Measurements from ENCODE around the gene RBM19.

- TF ChIP-seq POLR2AphosphoS5 (IDR thresholded peaks at IDR 0.05; ENCODE audit: insufficient read depth, low read depth, low read length) (no peak), POLR2A (IDR thresholded peaks at IDR 0.05; ENCODE audit: low read depth, low read length) (no peak), MYC (IDR thresholded peaks at IDR 0.05; ENCODE audit: low read depth, low read length) (no peak), GATA2 (IDR thresholded peaks at IDR 0.05; ENCODE audit: insufficient read depth, insufficient read length, low read depth, low read length) (no peak), JUN (IDR thresholded peaks at IDR 0.05; ENCODE audit: borderline replicate concordance, insufficient read depth, insufficient read length, low read depth) (no peak), EZH2 (IDR thresholded peaks at IDR 0.05; ENCODE audit: borderline replicate concordance, low read depth, low read length, severe bottlenecking) (no peak)
- TF ChIP-seq, protein P1, sequence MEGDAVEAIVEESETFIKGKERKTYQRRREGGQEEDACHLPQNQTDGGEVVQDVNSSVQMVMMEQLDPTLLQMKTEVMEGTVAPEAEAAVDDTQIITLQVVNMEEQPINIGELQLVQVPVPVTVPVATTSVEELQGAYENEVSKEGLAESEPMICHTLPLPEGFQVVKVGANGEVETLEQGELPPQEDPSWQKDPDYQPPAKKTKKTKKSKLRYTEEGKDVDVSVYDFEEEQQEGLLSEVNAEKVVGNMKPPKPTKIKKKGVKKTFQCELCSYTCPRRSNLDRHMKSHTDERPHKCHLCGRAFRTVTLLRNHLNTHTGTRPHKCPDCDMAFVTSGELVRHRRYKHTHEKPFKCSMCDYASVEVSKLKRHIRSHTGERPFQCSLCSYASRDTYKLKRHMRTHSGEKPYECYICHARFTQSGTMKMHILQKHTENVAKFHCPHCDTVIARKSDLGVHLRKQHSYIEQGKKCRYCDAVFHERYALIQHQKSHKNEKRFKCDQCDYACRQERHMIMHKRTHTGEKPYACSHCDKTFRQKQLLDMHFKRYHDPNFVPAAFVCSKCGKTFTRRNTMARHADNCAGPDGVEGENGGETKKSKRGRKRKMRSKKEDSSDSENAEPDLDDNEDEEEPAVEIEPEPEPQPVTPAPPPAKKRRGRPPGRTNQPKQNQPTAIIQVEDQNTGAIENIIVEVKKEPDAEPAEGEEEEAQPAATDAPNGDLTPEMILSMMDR (IDR thresholded peaks at IDR 0.05; ENCODE audit: extremely low read depth in 1 of 2, insufficient read depth in 1 of 2, low read depth in 1 of 2, low read length in 2 of 2) = no peak
- TF ChIP-seq, protein P2, sequence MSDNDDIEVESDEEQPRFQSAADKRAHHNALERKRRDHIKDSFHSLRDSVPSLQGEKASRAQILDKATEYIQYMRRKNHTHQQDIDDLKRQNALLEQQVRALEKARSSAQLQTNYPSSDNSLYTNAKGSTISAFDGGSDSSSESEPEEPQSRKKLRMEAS (IDR thresholded peaks at IDR 0.05; ENCODE audit: insufficient read depth, insufficient read length) = no peak
Observed at GRCh38 chr12:113911971-113912759, 54.0 kb downstream of the RBM19 start.

All from endothelial cell of umbilical vein (primary cell).